WTC11 (cell line): ENCODE measurements around the gene CADM2.

Experiments
- CREB1 ChIP-seq: sonication (generic); formaldehyde crosslinking; IDR thresholded peaks from 2 replicates; pipeline ENCODE4 v1.8.0; 2023; ENCODE audit warnings: mild to moderate bottlenecking, missing genetic modification reagents
- CTCF ChIP-seq: fragments of 200-600 bp; IDR thresholded peaks from 2 replicates; pipeline ENCODE4 v1.8.0; 2022; ENCODE audit warnings: antibody characterized with exemption
- GRHL2 ChIP-seq: fragments of 250-450 bp; sonication (Bioruptor Pico); IDR thresholded peaks from 2 replicates; pipeline ENCODE4 v1.8.0; 2022; ENCODE audit warnings: mild to moderate bottlenecking, moderate library complexity; ENCODE audit not compliant: insufficient replicate concordance, severe bottlenecking
- IRF1 ChIP-seq: sonication (generic); formaldehyde crosslinking; IDR thresholded peaks from 2 replicates; pipeline ENCODE4 v1.8.0; 2023; ENCODE audit warnings: missing genetic modification reagents
- NR2C2 ChIP-seq: sonication (generic); formaldehyde crosslinking; IDR thresholded peaks from 2 replicates; pipeline ENCODE4 v1.8.0; 2022; ENCODE audit warnings: mild to moderate bottlenecking, missing genetic modification reagents
- PRRX2 ChIP-seq: fragments of 250-450 bp; sonication (Bioruptor Pico); IDR thresholded peaks from 2 replicates; pipeline ENCODE4 v1.8.0; 2021; ENCODE audit warnings: mild to moderate bottlenecking
- SOX15 ChIP-seq: fragments of 250-450 bp; sonication (Bioruptor Pico); IDR thresholded peaks from 2 replicates; pipeline ENCODE4 v1.9.0; 2021; ENCODE audit warnings: mild to moderate bottlenecking
- USF2 ChIP-seq: sonication (generic); formaldehyde crosslinking; IDR thresholded peaks from 2 replicates; pipeline ENCODE4 v1.8.1; 2023; ENCODE audit warnings: mild to moderate bottlenecking, missing genetic modification reagents, moderate library complexity
- ZNF423 ChIP-seq: fragments of 250-450 bp; sonication (Bioruptor Pico); IDR thresholded peaks from 2 replicates; pipeline ENCODE4 v2.1.2; 2022; ENCODE audit warnings: mild to moderate bottlenecking, moderate library complexity
- TF ChIP-seq, protein P1 (sequence below): sonication (generic); formaldehyde crosslinking; IDR thresholded peaks from 2 replicates; pipeline ENCODE4 v1.8.1; 2022; ENCODE audit warnings: mild to moderate bottlenecking, missing genetic modification reagents, moderate library complexity, borderline replicate concordance

DNA sequence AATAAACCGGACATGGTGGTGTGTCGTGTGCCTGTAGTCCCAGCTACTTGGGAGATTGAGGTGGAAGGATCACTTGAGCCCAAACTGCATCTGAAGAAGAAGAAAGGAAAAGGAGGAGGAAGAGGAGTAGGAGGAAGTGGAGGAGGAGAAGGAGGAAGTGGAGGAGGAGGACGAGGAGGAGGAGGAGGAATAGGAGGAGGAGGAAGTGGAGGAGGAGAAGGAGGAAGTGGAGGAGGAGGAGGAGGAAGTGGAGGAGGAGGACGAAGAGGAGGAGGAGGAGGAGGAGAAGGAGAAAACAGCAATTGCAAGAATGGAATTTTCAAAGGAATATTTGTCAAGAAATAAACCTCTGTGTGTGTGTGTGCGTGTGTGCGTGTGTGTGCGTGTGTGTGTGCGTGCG, 528.6 kb downstream of the CADM2 start:
- TF ChIP-seq PRRX2 (CRISPR knock-in tag) (no peak), CTCF (no peak), GRHL2 (CRISPR knock-in tag) (no peak), IRF1 (CRISPR knock-in tag) (no peak), ZNF423 (no peak), USF2 (no peak), NR2C2 (CRISPR knock-in tag) (no peak), CREB1 (CRISPR knock-in tag) (no peak), SOX15 (CRISPR knock-in tag) (no peak)
- TF ChIP-seq, protein P1, sequence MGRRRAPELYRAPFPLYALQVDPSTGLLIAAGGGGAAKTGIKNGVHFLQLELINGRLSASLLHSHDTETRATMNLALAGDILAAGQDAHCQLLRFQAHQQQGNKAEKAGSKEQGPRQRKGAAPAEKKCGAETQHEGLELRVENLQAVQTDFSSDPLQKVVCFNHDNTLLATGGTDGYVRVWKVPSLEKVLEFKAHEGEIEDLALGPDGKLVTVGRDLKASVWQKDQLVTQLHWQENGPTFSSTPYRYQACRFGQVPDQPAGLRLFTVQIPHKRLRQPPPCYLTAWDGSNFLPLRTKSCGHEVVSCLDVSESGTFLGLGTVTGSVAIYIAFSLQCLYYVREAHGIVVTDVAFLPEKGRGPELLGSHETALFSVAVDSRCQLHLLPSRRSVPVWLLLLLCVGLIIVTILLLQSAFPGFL (CRISPR knock-in tag) = no peak
